Peyer's patch (tissue), 4 donors: ENCODE data around the gene GMEB2. TPM values are rescaled to one million over a fixed set of nuclear protein-coding genes. Genes with fewer than 3 reads are reported as not detected.
"Not testable (repeated sequence)": the region's sequence is repeated elsewhere in the genome, so short reads cannot be mapped to it uniquely, and the experiment has no call there.

ENCODE experiments used
- DNase-seq, 3 donors: peaks; one replicate each; pipeline ENCODE4 v3.0.0-alpha.2; 2017 to 2019
- H3K27ac ChIP-seq, 4 donors: fragments of 200-600 bp; sonication (generic); one replicate each; pipeline ENCODE4 v1.5.1; 2016 to 2019
- H3K27me3 ChIP-seq, 2 donors: fragments of 200-600 bp; sonication (generic); one replicate each; pipeline ENCODE4 v1.5.1; 2019
- H3K36me3 ChIP-seq, 3 donors: fragments of 200-600 bp; sonication (generic); one replicate each; pipeline ENCODE4 v1.5.1; 2016 to 2019
- H3K4me1 ChIP-seq, 4 donors: fragments of 200-600 bp; sonication (generic); one replicate each; pipeline ENCODE4 v1.5.1; 2016 to 2019
- H3K4me3 ChIP-seq, 4 donors: fragments of 200-600 bp; sonication (generic); 1 replicate in 3 of 4; 2 replicates in 1 of 4; pipeline ENCODE4 v1.5.1; 2016 to 2019; ENCODE audit warnings: mild to moderate bottlenecking in 1 of 4
- H3K9me3 ChIP-seq, 4 donors: fragments of 200-600 bp; sonication (generic); one replicate each; pipeline ENCODE4 v1.5.1; 2016 to 2019; ENCODE audit warnings: mild to moderate bottlenecking in 1 of 4
- POLR2A ChIP-seq, 2 donors: fragments of 450-650 bp; IDR thresholded peaks; one replicate each; pipeline ENCODE4 v1.5.1; 2017; ENCODE audit warnings: antibody characterized with exemption in 2 of 2, mild to moderate bottlenecking in 2 of 2, moderate library complexity in 2 of 2
- total RNA-seq, 4 donors: library from RNA; depleted of rRNA; stranded (reverse); fragments of >200 nt; gene quantifications; one replicate each; pipeline ENCODE4 v1.1.0, GENCODE V29; 2016
- TF ChIP-seq, protein P1 (sequence below), 6 experiments: fragments of 450-650 bp in 4 of 6; fragments of 200-600 bp in 2 of 6; sonication (generic) in 1 of 6; IDR thresholded peaks; one replicate each; pipeline ENCODE4 v1.5.1; 2017 to 2019; ENCODE audit warnings: antibody characterized with exemption in 6 of 6, mild to moderate bottlenecking in 3 of 6, moderate library complexity in 1 of 6

Gene GMEB2
- total RNA-seq, 4 donors from 2014 or later: 13.8 to 24.5 (median 17.1) TPM

DNA sequence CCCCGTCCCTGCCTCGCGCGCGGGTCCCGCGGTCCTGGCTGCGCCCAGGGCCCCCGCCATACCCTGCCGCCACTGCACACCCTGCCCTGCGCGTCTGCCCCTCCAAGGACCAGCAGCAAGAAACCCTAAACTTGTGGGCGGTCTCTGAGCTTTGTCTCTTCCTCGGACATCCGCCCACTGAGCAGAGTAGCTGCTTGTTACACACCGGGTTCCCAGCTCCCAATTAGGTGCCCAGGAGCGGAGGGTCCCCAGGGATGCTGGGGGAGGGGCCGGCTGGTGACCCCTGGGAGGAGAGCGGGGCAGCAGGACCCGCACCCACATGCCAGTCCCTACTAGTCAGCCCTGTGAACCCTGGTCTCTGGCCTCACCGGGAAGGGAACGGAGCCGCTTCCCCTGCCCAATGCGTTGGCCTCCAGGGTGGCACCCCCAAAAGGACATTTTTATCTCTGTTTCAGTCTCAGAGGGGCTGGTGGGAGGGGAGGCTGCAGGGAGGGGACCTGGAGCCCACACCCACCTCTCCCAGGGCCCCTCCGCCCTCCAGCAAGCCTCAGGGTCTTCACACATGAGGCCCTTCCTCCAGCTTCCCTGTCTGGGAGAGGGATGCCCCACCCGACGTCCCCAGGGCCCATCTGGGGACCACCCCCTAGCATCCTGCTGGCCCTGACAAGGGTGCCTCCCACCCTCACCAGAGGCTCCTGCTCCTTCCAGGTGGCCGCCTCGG lies 15.8 kb upstream of the GMEB2 start:
- Histone ChIP-seq H3K9me3 (no peaks in the 10 kb centered on the region), H3K27ac (peak overlapping the region; percentile 60 to 93 (median 86)), H3K4me1 (peaks cover 0 to 17% (median 11%) of the 10 kb centered on the region in 4 donors), H3K36me3 (no peaks in the 10 kb centered on the region), H3K27me3 (no peaks in the 10 kb centered on the region), H3K4me3 (peak overlapping the region; percentile 46 to 68 (median 60))
- TF ChIP-seq POLR2A (IDR thresholded peaks at IDR 0.05): no peak
- TF ChIP-seq, protein P1, sequence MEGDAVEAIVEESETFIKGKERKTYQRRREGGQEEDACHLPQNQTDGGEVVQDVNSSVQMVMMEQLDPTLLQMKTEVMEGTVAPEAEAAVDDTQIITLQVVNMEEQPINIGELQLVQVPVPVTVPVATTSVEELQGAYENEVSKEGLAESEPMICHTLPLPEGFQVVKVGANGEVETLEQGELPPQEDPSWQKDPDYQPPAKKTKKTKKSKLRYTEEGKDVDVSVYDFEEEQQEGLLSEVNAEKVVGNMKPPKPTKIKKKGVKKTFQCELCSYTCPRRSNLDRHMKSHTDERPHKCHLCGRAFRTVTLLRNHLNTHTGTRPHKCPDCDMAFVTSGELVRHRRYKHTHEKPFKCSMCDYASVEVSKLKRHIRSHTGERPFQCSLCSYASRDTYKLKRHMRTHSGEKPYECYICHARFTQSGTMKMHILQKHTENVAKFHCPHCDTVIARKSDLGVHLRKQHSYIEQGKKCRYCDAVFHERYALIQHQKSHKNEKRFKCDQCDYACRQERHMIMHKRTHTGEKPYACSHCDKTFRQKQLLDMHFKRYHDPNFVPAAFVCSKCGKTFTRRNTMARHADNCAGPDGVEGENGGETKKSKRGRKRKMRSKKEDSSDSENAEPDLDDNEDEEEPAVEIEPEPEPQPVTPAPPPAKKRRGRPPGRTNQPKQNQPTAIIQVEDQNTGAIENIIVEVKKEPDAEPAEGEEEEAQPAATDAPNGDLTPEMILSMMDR (IDR thresholded peaks at IDR 0.05): no peak
- DNase-seq: peak in 2 of 3 donors; percentile 58 to 66

DNA sequence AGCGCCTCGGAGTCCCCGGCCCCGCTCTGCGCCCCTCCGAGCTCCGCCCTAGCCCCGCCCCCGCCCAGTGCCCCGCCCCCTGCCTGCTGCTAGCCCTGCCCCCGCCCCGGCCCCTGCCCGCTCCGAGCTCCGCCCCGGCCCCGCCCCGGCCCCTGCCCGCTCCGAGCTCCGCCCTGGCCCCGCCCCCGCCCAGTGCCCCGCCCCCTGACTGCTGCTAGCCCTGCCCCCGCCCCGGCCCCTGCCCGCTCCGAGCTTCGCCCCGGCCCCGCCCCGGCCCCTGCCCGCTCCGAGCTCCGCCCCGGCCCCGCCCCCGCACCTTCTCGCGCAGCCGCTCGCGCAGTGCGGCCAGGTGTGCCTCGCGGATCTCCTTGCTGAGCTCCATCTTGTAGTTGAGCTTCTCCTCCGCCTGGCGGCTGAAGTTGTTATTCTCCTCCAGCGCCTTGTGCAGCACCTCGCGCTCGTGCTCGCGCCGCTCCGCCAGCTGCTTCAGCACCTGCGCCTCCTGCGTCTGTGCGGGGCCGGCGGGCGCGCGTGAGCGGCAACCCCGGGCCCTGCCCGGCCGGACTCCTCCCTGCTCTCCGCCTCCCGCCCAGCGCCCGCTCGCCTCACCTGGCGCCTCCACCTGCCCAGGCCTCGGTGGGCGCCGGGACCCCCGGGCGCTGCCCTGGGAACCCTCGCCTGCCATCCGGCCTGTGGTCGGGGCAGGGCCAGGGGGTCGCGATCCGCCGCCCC lies 15.1 kb upstream of the GMEB2 start:
- peaks cover 0 to 19% (median 13%) of the 10 kb centered on the region in 4 donors for H3K4me1 ChIP-seq
- H3K27ac ChIP-seq: peak overlapping the region; percentile 82 to 100 (median 97)
- H3K9me3 ChIP-seq: no peaks in the 10 kb centered on the region
- DNase-seq: peak; percentile 93 to 99 (median 97)
- TF ChIP-seq, protein P1 (IDR thresholded peaks at IDR 0.05): peak; percentile 59 to 85 (median 81)
- TF ChIP-seq POLR2A (IDR thresholded peaks at IDR 0.05): peak in 1 of 2 donors; percentile 43
- no peaks in the 10 kb centered on the region for H3K36me3 ChIP-seq
- no peaks in the 10 kb centered on the region for H3K27me3 ChIP-seq
- peak overlapping the region; percentile 62 to 84 (median 74) for H3K4me3 ChIP-seq

DNA sequence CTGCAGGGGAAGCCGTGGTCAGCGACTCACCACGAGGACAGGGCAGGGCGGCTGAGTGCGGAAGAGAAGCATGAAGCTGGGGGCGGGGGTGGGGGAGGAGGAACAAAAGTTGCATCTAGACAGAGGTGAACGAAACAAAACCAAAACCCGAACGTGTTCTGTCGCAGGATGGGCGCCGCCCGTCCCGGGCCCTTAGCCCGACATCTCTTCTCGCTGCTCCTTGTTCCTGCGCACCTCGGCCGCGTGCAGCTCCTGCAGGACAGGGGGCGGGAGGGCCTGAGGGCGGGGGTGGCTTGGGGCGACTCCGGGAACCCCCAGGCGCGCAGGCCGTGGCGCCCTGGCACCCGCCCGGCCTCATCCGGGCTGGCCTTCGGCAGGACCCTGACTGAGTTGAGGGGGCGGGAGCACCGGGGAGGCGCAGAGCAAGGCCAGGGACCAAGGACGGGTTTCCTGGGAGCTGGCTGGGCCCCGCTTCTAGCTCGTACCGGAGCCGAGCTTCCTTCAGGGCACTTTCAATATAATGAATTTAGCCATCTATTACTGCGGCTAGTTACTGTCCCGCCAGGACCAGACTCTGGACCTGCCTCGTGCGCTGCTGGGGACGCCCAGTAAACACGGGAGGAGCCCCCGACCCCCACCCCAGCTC lies 14.4 kb upstream of the GMEB2 start:
- peak in 2 of 3 donors; percentile 55 to 78 for DNase-seq
- Histone ChIP-seq H3K36me3 (no peaks in the 10 kb centered on the region), H3K27me3 (no peaks in the 10 kb centered on the region), H3K27ac (peak overlapping the region; percentile 82 to 100 (median 97)), H3K9me3 (no peaks in the 10 kb centered on the region), H3K4me3 (peak overlapping the region; percentile 61 to 84 (median 71)), H3K4me1 (peaks cover 0 to 26% (median 16%) of the 10 kb centered on the region in 4 donors)
- TF ChIP-seq POLR2A (IDR thresholded peaks at IDR 0.05): no peak
- TF ChIP-seq, protein P1 (IDR thresholded peaks at IDR 0.05): no peak

DNA sequence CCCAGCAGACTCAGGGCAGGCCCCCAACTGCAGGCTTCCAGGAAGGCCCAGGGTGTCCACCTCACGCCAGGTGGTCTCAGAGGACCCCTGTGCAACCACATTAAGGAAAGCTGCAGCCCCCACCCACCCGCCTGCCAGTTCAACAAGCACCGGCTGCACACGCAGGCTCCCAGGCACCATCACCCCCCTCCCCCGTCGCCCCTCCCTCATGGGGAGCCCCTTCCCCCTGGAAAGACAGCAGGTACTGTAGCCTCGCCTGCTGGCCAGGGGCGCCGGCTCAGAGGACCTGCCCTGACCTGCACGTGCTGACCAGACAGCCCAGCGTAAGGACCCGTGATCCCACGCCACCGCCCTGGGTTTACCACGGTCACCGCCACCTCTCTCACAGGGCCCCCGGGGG lies 13.8 kb upstream of the GMEB2 start:
- H3K36me3 ChIP-seq, H3K9me3 ChIP-seq, H3K27me3 ChIP-seq: not testable (repeated sequence)
- Histone ChIP-seq H3K27ac (peak overlapping the region; percentile 74 to 100 (median 91)), H3K4me3 (peak overlapping the region; percentile 9 to 84 (median 71)), H3K4me1 (peaks cover 0 to 26% (median 17%) of the 10 kb centered on the region in 4 donors)
- DNase-seq: peak in 1 of 3 donors; percentile 59

DNA sequence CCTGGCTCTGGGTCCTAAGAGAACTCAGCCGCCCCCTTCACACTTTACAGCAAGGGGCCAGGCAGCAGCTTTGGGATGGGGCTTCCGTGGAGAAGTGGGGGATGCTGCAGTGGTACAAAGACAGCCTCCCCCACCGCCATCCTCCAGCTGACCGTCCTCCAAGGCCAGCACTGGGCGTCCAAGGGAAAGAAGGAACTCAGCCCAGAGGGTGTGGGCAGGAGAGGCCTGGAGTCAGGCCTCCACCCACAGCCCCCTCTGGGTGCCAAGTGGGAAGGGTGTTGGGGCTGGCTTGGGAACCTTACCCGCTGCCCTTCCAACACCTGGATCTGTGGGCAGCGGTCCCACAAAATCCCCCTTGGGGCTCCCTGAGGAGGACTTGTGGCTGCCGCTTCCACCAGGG lies 13.2 kb upstream of the GMEB2 start:
- H3K27ac ChIP-seq: peak overlapping the region; percentile 74 to 100 (median 91)
- no peaks in the 10 kb centered on the region for H3K36me3 ChIP-seq
- H3K27me3 ChIP-seq: no peaks in the 10 kb centered on the region
- H3K4me1 ChIP-seq: peaks cover 0 to 26% (median 17%) of the 10 kb centered on the region in 4 donors
- TF ChIP-seq, protein P1 (IDR thresholded peaks at IDR 0.05): no peak
- no peak for TF ChIP-seq POLR2A (IDR thresholded peaks at IDR 0.05)
- peak in 2 of 3 donors; percentile 46 to 54 for DNase-seq
- peak overlapping the region in 3 of 4 donors; percentile 62 to 84 (median 80) for H3K4me3 ChIP-seq
- H3K9me3 ChIP-seq: no peaks in the 10 kb centered on the region
